ENCODE results near the gene PVRIG.
"Not testable (repeated sequence)": the region's sequence is repeated elsewhere in the genome, so short reads cannot be mapped to it uniquely, and the experiment has no call there.

DNA sequence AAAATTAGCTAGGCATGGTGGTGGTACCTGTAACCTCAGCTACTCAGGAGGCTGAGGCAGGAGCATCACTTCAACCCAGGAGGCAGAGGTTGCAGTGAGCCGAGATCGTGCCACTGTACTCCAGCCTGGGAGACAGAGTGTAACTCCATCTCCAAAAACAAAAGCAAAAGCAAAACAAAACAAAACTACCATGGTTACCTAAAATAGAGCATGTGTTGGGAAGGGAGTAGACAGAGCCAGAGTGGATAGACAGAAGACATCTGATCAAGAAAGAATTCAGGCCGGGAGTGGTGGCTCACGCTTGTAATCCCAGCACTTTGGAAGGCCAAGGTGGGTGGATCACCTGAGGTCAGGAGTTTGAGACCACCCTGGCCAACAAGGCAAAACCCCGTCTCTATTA is 46.1 kb downstream of the PVRIG start:
- TF ChIP-seq POLR2A (IDR thresholded peaks at IDR 0.05) = not testable (repeated sequence)
- TF ChIP-seq, protein P1, sequence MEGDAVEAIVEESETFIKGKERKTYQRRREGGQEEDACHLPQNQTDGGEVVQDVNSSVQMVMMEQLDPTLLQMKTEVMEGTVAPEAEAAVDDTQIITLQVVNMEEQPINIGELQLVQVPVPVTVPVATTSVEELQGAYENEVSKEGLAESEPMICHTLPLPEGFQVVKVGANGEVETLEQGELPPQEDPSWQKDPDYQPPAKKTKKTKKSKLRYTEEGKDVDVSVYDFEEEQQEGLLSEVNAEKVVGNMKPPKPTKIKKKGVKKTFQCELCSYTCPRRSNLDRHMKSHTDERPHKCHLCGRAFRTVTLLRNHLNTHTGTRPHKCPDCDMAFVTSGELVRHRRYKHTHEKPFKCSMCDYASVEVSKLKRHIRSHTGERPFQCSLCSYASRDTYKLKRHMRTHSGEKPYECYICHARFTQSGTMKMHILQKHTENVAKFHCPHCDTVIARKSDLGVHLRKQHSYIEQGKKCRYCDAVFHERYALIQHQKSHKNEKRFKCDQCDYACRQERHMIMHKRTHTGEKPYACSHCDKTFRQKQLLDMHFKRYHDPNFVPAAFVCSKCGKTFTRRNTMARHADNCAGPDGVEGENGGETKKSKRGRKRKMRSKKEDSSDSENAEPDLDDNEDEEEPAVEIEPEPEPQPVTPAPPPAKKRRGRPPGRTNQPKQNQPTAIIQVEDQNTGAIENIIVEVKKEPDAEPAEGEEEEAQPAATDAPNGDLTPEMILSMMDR (IDR thresholded peaks at IDR 0.05) = not testable (repeated sequence)

Data from testis (tissue), 2 donors.